Peyer's patch (tissue), 4 donors: ENCODE data around the gene GALNT17. TPM values are rescaled to one million over a fixed set of nuclear protein-coding genes. Genes with fewer than 3 reads are reported as not detected.
"Not testable (repeated sequence)": the region's sequence is repeated elsewhere in the genome, so short reads cannot be mapped to it uniquely, and the experiment has no call there.

Experiments
- DNase-seq, 3 donors: peaks; one replicate each; pipeline ENCODE4 v3.0.0-alpha.2; 2017 to 2019
- H3K27ac ChIP-seq, 4 donors: fragments of 200-600 bp; sonication (generic); one replicate each; pipeline ENCODE4 v1.5.1; 2016 to 2019
- H3K27me3 ChIP-seq, 2 donors: fragments of 200-600 bp; sonication (generic); one replicate each; pipeline ENCODE4 v1.5.1; 2019
- H3K36me3 ChIP-seq, 3 donors: fragments of 200-600 bp; sonication (generic); one replicate each; pipeline ENCODE4 v1.5.1; 2016 to 2019
- H3K4me1 ChIP-seq, 4 donors: fragments of 200-600 bp; sonication (generic); one replicate each; pipeline ENCODE4 v1.5.1; 2016 to 2019
- H3K4me3 ChIP-seq, 4 donors: fragments of 200-600 bp; sonication (generic); 1 replicate in 3 of 4; 2 replicates in 1 of 4; pipeline ENCODE4 v1.5.1; 2016 to 2019; ENCODE audit warnings: mild to moderate bottlenecking in 1 of 4
- H3K9me3 ChIP-seq, 4 donors: fragments of 200-600 bp; sonication (generic); one replicate each; pipeline ENCODE4 v1.5.1; 2016 to 2019; ENCODE audit warnings: mild to moderate bottlenecking in 1 of 4
- POLR2A ChIP-seq, 2 donors: fragments of 450-650 bp; IDR thresholded peaks; one replicate each; pipeline ENCODE4 v1.5.1; 2017; ENCODE audit warnings: antibody characterized with exemption in 2 of 2, mild to moderate bottlenecking in 2 of 2, moderate library complexity in 2 of 2
- total RNA-seq, 4 donors: library from RNA; depleted of rRNA; stranded (reverse); fragments of >200 nt; gene quantifications; one replicate each; pipeline ENCODE4 v1.1.0, GENCODE V29; 2016
- TF ChIP-seq, protein P1 (sequence below), 6 experiments: fragments of 450-650 bp in 4 of 6; fragments of 200-600 bp in 2 of 6; sonication (generic) in 1 of 6; IDR thresholded peaks; one replicate each; pipeline ENCODE4 v1.5.1; 2017 to 2019; ENCODE audit warnings: antibody characterized with exemption in 6 of 6, mild to moderate bottlenecking in 3 of 6, moderate library complexity in 1 of 6

Gene GALNT17
- total RNA-seq, 4 donors from 2014 or later: 0.88 to 17.3 (median 2.3) TPM

DNA sequence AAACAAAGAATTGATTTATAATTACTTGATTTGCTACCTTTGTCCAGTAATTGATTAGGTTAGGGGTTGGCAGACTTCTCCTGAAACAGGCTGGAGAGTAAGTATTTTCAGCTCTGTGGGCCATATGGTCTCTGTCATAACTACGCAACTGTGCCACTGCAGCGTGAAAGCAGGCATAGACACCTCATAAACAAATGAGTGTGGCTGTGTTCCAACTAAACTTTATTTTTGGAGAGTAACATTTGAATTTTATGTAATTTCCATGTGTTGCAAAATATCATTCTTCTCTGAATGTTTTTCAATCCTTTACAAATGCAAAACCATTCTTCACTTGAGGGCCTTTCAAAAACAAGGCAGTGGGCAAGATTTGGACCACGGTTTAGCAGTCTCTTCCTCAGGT, 76.9 kb downstream of the GALNT17 start:
- TF ChIP-seq, protein P1, sequence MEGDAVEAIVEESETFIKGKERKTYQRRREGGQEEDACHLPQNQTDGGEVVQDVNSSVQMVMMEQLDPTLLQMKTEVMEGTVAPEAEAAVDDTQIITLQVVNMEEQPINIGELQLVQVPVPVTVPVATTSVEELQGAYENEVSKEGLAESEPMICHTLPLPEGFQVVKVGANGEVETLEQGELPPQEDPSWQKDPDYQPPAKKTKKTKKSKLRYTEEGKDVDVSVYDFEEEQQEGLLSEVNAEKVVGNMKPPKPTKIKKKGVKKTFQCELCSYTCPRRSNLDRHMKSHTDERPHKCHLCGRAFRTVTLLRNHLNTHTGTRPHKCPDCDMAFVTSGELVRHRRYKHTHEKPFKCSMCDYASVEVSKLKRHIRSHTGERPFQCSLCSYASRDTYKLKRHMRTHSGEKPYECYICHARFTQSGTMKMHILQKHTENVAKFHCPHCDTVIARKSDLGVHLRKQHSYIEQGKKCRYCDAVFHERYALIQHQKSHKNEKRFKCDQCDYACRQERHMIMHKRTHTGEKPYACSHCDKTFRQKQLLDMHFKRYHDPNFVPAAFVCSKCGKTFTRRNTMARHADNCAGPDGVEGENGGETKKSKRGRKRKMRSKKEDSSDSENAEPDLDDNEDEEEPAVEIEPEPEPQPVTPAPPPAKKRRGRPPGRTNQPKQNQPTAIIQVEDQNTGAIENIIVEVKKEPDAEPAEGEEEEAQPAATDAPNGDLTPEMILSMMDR (IDR thresholded peaks at IDR 0.05): no peak
- no peak for TF ChIP-seq POLR2A (IDR thresholded peaks at IDR 0.05)
- Histone ChIP-seq H3K4me1 (no peaks in the 10 kb centered on the region), H3K36me3 (no peaks in the 10 kb centered on the region), H3K9me3 (no peaks in the 10 kb centered on the region), H3K4me3 (no peak overlapping the region), H3K27ac (no peak overlapping the region), H3K27me3 (no peaks in the 10 kb centered on the region)
- DNase-seq: no peak

DNA sequence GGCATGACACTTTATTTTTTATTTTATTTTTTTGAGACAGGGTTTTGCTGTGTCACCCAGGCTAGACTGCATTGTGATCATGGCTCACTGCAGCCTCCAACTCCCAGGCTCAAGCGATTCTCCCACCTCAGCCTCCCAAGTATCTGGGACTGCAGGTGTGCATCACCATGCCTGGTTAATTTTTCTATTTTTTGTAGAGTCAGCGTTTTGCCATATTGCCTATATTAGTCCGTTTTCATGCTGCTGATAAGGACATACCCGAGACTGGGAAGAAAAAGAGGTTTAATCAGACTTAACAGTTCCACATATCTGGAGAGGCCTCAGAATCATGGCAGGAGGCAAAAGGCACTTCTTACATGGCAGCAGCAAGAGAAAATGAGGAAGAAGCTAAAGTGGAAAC, 77.5 kb downstream of the GALNT17 start:
- H3K27me3 ChIP-seq, H3K4me3 ChIP-seq, H3K9me3 ChIP-seq, H3K27ac ChIP-seq, H3K4me1 ChIP-seq, DNase-seq, H3K36me3 ChIP-seq: not testable (repeated sequence)

DNA sequence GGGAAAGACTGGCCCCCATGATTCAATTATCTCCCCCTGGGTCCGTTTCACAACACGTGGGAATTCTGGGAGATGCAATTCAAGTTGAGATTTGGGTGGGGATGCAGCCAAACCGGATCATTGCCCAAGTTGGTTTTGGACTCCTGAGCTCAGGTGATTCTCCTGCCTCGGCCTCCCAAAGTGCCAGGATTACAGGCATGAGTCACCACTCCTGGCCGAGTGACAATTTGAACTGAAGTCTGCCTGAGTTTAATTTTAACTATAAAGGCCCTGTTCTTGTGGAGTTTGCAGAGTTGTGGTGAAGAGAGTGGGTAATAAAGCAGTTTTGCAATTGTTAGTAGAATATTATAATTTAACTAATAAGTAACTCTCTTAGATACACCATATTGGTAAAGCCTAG, 78.3 kb downstream of the GALNT17 start:
- no peak for DNase-seq
- Histone ChIP-seq H3K27ac (no peak overlapping the region), H3K27me3 (no peaks in the 10 kb centered on the region), H3K36me3 (no peaks in the 10 kb centered on the region), H3K9me3 (no peaks in the 10 kb centered on the region), H3K4me1 (no peaks in the 10 kb centered on the region), H3K4me3 (no peak overlapping the region)
- no peak for TF ChIP-seq POLR2A (IDR thresholded peaks at IDR 0.05)
- TF ChIP-seq, protein P1 (IDR thresholded peaks at IDR 0.05): no peak

DNA sequence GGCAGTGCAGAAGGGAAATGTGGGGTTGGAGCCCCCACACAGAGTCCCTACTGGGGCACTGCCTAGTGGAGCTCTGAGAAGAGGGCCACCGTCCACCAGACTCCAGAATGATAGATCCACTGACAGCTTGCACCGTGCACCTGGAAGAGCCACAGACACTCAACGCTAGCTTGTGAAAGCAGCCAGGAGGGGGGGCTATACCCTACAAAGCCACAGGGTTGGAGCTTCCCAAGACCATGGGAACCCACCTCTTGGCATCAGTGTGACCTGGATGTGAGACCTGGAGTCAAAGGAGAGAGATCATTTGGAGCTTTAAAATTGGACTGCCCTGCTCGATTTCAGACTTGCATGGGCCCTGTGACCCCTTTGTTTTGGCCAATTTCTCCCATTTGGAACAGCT, 80.5 kb downstream of the GALNT17 start:
- H3K4me1 ChIP-seq, H3K9me3 ChIP-seq, H3K36me3 ChIP-seq, H3K4me3 ChIP-seq, DNase-seq, H3K27me3 ChIP-seq, H3K27ac ChIP-seq: not testable (repeated sequence)

DNA sequence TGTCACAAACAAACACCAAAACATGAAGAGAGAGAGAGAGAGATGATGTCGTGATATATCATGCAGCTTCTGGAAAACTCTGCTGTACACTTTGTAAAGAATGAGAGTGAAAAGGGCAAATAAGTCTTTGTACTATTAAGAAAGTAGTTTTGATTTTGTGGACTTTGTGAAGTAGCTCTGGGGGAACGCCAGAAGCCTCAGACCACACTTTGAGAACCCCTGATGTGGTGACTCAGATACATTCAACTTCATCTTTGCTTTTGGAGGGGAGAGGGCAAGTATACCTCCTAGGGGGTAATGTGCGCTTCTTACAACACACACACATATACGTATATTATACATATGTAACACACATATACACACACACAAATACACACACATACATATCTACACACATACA, 84.3 kb downstream of the GALNT17 start:
- Histone ChIP-seq H3K4me3 (no peak overlapping the region), H3K9me3 (no peaks in the 10 kb centered on the region), H3K4me1 (no peaks in the 10 kb centered on the region), H3K27ac (no peak overlapping the region), H3K27me3 (no peaks in the 10 kb centered on the region), H3K36me3 (no peaks in the 10 kb centered on the region)
- no peak for DNase-seq
- TF ChIP-seq POLR2A (IDR thresholded peaks at IDR 0.05): no peak

DNA sequence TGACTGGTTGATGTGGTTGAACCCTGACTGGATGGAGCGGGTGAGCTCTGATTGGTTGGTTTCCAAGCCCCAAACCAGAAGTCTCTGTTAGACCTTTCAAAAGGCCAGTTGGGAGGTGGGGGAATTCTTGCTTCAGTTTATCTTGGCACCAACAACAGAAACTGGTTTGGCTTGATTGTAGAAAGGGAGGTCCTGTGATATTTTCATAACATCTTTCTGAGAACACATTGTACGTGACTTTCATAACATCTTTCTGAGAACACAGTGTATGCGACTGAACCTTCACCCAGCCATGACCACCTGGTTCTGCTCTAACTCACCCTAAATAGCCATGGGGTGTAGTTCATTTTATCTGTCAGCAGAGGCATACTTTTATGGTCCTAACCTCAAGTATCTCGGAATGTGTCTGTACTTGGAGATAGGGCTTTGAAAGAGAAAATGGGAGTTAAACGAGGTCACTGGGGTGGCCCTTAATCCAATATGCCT, 88.3 kb downstream of the GALNT17 start:
- no peak overlapping the region for H3K27ac ChIP-seq
- no peaks in the 10 kb centered on the region for H3K27me3 ChIP-seq
- no peaks in the 10 kb centered on the region for H3K9me3 ChIP-seq
- TF ChIP-seq, protein P1 (IDR thresholded peaks at IDR 0.05): no peak
- TF ChIP-seq POLR2A (IDR thresholded peaks at IDR 0.05): no peak
- H3K4me3 ChIP-seq: no peak overlapping the region
- no peak for DNase-seq
- no peaks in the 10 kb centered on the region for H3K4me1 ChIP-seq
- no peaks in the 10 kb centered on the region for H3K36me3 ChIP-seq

DNA sequence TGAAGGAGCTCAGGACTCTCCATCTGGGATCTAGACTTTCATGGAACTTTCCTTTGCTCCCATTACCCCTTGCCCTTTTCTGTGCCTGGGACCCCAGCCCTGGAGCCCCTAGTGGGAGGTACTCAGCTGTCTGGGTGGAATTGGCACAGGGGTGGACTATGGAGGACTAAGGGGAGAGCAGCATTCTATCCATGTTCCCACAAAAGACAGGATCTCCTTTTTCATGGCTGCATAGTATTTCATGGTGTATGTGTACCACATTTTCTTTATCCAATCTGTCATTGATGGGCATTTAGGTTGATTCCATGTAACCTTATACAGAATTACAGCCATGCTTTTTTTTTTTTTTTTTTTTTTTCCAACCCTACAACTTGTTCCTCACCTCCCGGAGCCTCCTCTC, 89.1 kb downstream of the GALNT17 start:
- H3K36me3 ChIP-seq: no peaks in the 10 kb centered on the region
- TF ChIP-seq POLR2A (IDR thresholded peaks at IDR 0.05): no peak
- TF ChIP-seq, protein P1 (IDR thresholded peaks at IDR 0.05): no peak
- no peak overlapping the region for H3K4me3 ChIP-seq
- no peaks in the 10 kb centered on the region for H3K4me1 ChIP-seq
- no peak for DNase-seq
- no peaks in the 10 kb centered on the region for H3K9me3 ChIP-seq
- no peaks in the 10 kb centered on the region for H3K27me3 ChIP-seq
- no peak overlapping the region for H3K27ac ChIP-seq
